OCI-LY3 (cell line): ENCODE results near the gene ELP4.
"Not testable (repeated sequence)": the region's sequence is repeated elsewhere in the genome, so short reads cannot be mapped to it uniquely, and the experiment has no call there.

Experiments
- H2AFZ ChIP-seq: fragments of 200-600, 300-600 bp; shearing (Covaris generic); 2 replicates; pipeline ENCODE4 v1.6.0; 2014; ENCODE audit warnings: antibody characterized with exemption, low read depth, low read length
- H3K27ac ChIP-seq: fragments of 200-600, 300-600 bp; sonication (generic); 2 replicates; pipeline ENCODE4 v1.5.1; 2014; ENCODE audit warnings: mild to moderate bottlenecking, low read length, moderate library complexity, mixed read lengths
- H3K27me3 ChIP-seq: fragments of 200-600, 300-600 bp; sonication (generic); 2 replicates; pipeline ENCODE4 v1.6.1; 2014; ENCODE audit warnings: low read depth, low read length, mixed read lengths
- H3K36me3 ChIP-seq: fragments of 200-600, 300-600 bp; sonication (generic); replicated peaks from 2 replicates; pipeline ENCODE3; 2014; ENCODE audit warnings: low read depth, low read length, mixed read lengths
- H3K4me1 ChIP-seq: fragments of 300-600, 200-600 bp; sonication (generic); 2 replicates; pipeline ENCODE4 v1.6.1; 2014; ENCODE audit warnings: low read length, mixed read lengths
- H3K4me2 ChIP-seq: fragments of 200-600, 300-600 bp; sonication (generic); 2 replicates; pipeline ENCODE4 v1.6.1; 2014; ENCODE audit warnings: low read length, mixed read lengths
- H3K4me3 ChIP-seq: fragments of 300-600, 200-600 bp; sonication (generic); 2 replicates; pipeline ENCODE4 v1.5.1; 2014; ENCODE audit warnings: antibody characterized with exemption, mild to moderate bottlenecking, low read length, moderate library complexity
- H3K79me2 ChIP-seq: fragments of 300-600, 200-600 bp; shearing (Covaris generic); 2 replicates; pipeline ENCODE4 v1.6.1; 2014; ENCODE audit warnings: mild to moderate bottlenecking, low read length, mixed read lengths
- H3K9ac ChIP-seq: fragments of 300-600, 200-600 bp; shearing (Covaris generic); 2 replicates; pipeline ENCODE4 v1.6.0; 2014; ENCODE audit warnings: mild to moderate bottlenecking, low read length, moderate library complexity
- H3K9me3 ChIP-seq: fragments of 200-600, 300-600 bp; shearing (Covaris generic); 2 replicates; pipeline ENCODE4 v1.6.1; 2014; ENCODE audit warnings: low read length, mixed read lengths; ENCODE audit not compliant: insufficient read depth
- H4K20me1 ChIP-seq: fragments of 200-600, 300-600 bp; sonication (generic); 2 replicates; pipeline ENCODE4 v1.6.1; 2016; ENCODE audit warnings: low read length, mixed read lengths; ENCODE audit not compliant: insufficient read depth
- CTCF ChIP-seq: fragments of 200-600, 300-600 bp; sonication (generic); IDR thresholded peaks from 2 replicates; pipeline ENCODE4 v1.5.1; 2014; ENCODE audit warnings: antibody characterized with exemption, low read length, low read depth
- EZH2phosphoT487 ChIP-seq: fragments of 200-600 bp; shearing (Covaris generic); IDR thresholded peaks from 2 replicates; pipeline ENCODE4 v1.6.1; 2018; ENCODE audit warnings: antibody characterized with exemption, mixed run types, low read depth

The ELP4 gene

GRCh38 chr11:31664129-31664528 is 154.6 kb downstream of the ELP4 start:
- no peaks in the 10 kb centered on the region for H3K36me3 ChIP-seq
- H3K9me3 ChIP-seq = no peaks in the 10 kb centered on the region
- no peaks in the 10 kb centered on the region for H3K79me2 ChIP-seq
- H3K4me1 ChIP-seq = no peaks in the 10 kb centered on the region
- no peaks in the 10 kb centered on the region for H3K27me3 ChIP-seq
- H3K4me3 ChIP-seq = no peak overlapping the region
- no peak overlapping the region for H3K9ac ChIP-seq
- no peak for TF ChIP-seq EZH2phosphoT487
- TF ChIP-seq CTCF = no peak
- no peaks in the 10 kb centered on the region for H4K20me1 ChIP-seq
- no peak overlapping the region for H2AFZ ChIP-seq
- H3K4me2 ChIP-seq = no peak overlapping the region
- H3K27ac ChIP-seq = no peak overlapping the region

- Histone ChIP-seq H3K36me3 (no peaks in the 10 kb centered on the region), H2AFZ (no peak overlapping the region), H4K20me1 (no peaks in the 10 kb centered on the region), H3K79me2 (no peaks in the 10 kb centered on the region), H3K27me3 (no peaks in the 10 kb centered on the region), H3K4me1 (no peaks in the 10 kb centered on the region), H3K4me3 (no peak overlapping the region), H3K9me3 (no peaks in the 10 kb centered on the region), H3K4me2 (no peak overlapping the region), H3K9ac (no peak overlapping the region), H3K27ac (no peak overlapping the region)
- TF ChIP-seq CTCF (no peak), EZH2phosphoT487 (no peak)
These were observed 155.4 kb downstream of the ELP4 start for GRCh38 chr11:31664954-31665353.

- H3K4me3 ChIP-seq = no peak overlapping the region
- TF ChIP-seq EZH2phosphoT487 = no peak
- TF ChIP-seq CTCF = no peak
These were observed 162.1 kb downstream of the ELP4 start for GRCh38 chr11:31671681-31672080.

GRCh38 chr11:31673108-31673507 is 163.5 kb downstream of the ELP4 start:
- not testable (repeated sequence) for H3K4me1 ChIP-seq, H4K20me1 ChIP-seq, H3K27me3 ChIP-seq, H3K4me2 ChIP-seq, H3K9me3 ChIP-seq, H3K27ac ChIP-seq, H3K9ac ChIP-seq, H3K36me3 ChIP-seq, H3K79me2 ChIP-seq, H2AFZ ChIP-seq, H3K4me3 ChIP-seq

More at GRCh38 chr11:31671681-31672080, 162.1 kb downstream of the ELP4 start:
- Histone ChIP-seq H3K9ac (no peak overlapping the region), H2AFZ (no peak overlapping the region), H3K9me3 (no peaks in the 10 kb centered on the region), H3K4me2 (no peak overlapping the region), H3K4me1 (peaks cover 5% of the 10 kb centered on the region), H3K36me3 (no peaks in the 10 kb centered on the region), H3K27me3 (no peaks in the 10 kb centered on the region), H4K20me1 (peaks cover 4% of the 10 kb centered on the region; the same call in 1 of the 2 replicates), H3K27ac (no peak overlapping the region), H3K79me2 (no peaks in the 10 kb centered on the region)
